Ovary (tissue), 9 donors: ENCODE measurements around the gene AP3S2. TPM values are rescaled to one million over a fixed set of nuclear protein-coding genes. Genes with fewer than 3 reads are reported as not detected.

Experiments
- DNase-seq, 5 donors: peaks; one replicate each; pipeline ENCODE4 v3.0.0-alpha.2; 2019 to 2020
- H3K27ac ChIP-seq, 2 donors: fragments of 200-600 bp; one replicate each; pipeline versions ENCODE4 v1.5.1 to v1.8.0; 2019 to 2022
- H3K27me3 ChIP-seq: fragments of 200-600 bp; one replicate; pipeline ENCODE4 v1.8.0; 2022
- H3K36me3 ChIP-seq: fragments of 200-600 bp; sonication (generic); one replicate; pipeline ENCODE4 v1.5.1; 2019
- H3K4me1 ChIP-seq: one replicate; pipeline ENCODE4 v1.8.1; 2013; ENCODE audit warnings: mild to moderate bottlenecking, moderate library complexity; ENCODE audit not compliant: insufficient read depth
- H3K4me3 ChIP-seq: fragments of 200-600 bp; sonication (generic); one replicate; pipeline ENCODE4 v1.5.1; 2017
- H3K9me3 ChIP-seq, 2 donors: fragments of 200-600 bp in 1 of 2; sonication (generic) in 1 of 2; one replicate each; pipeline versions ENCODE4 v1.5.1 to v1.8.1; 2013 to 2019; ENCODE audit warnings: mild to moderate bottlenecking in 1 of 2, moderate library complexity in 1 of 2
- CTCF ChIP-seq, 3 donors: fragments of 450-650 bp in 2 of 3; fragments of 200-600 bp in 1 of 3; IDR thresholded peaks; one replicate each; pipeline versions ENCODE4 v1.5.1 to v1.8.0; 2016 to 2022; ENCODE audit warnings: antibody characterized with exemption in 3 of 3, mild to moderate bottlenecking in 1 of 3
- EP300 ChIP-seq: sonication (generic); formaldehyde crosslinking; IDR thresholded peaks from one replicate; pipeline ENCODE4 v1.6.1; 2017; ENCODE audit warnings: antibody characterized with exemption
- POLR2A ChIP-seq: fragments of 450-650 bp; IDR thresholded peaks from one replicate; pipeline ENCODE4 v1.6.1; 2017; ENCODE audit warnings: antibody characterized with exemption, mild to moderate bottlenecking, moderate library complexity
- WGBS, 3 donors: extraction: QIAGEN DNeasy Blood & Tissue Kit in 1 of 3; methylation state at CpG; one replicate each; pipeline versions ENCODE4 v1.1.5 to v1.1.7; 2013 to 2017; 5-methylcytosine and 5-hydroxymethylcytosine counted together
- intact Hi-C, 4 donors: fragments of 100-400 bp; cut with DNase I; formaldehyde crosslinking; loops; one replicate each; pipeline versions ENCODE4 v1.11.0 to v1.15.1; 2022 to 2023
- polyA plus RNA-seq, 2 donors: library from polyadenylated mRNA; stranded (reverse); fragments of 200-250 nt in 1 of 2; fragments of 350-450 nt in 1 of 2; fragmentation: Illumina TruSeq in 1 of 2; extraction: RNeasy Lipid Tissue Mini Kit (QIAGEN cat#74804) in 1 of 2; gene quantifications; one replicate each; pipeline ENCODE4 v1.2.3, GENCODE V29; 2013 to 2014
- total RNA-seq, 7 donors: library from RNA; depleted of rRNA in 2 of 7; stranded (reverse); fragments of >200 nt in 2 of 7; fragmentation: NEBNext Ultra II Directional in 3 of 7; extraction: Animal tissue kit (Norgen Biotek cat#: 25700) in 3 of 7; gene quantifications; one replicate each; pipeline versions ENCODE4 v1.1.0 to v1.2.4, GENCODE V29; 2016 to 2023
- donor health status: DM: no; HTN: no; CAD: no; lungs with moderate emphysema.
- donor health status: DM: no; HTN: no; CAD: no.
- donor health status: Bipolar disorder and iron deficiency.
- donor health status: DM: yes; HTN: yes; CAD: no.
- donor health status: DM: no; HTN: no; CAD: no.
- donor health status: DM: yes; HTN: yes; CAD: no.

AP3S2 gene
- total and polyA plus RNA-seq, 9 donors = 15.3 to 57.1 (median 30.7) TPM

GRCh38 chr15:89810837-89811236, 83.0 kb downstream of the AP3S2 start:
- Histone ChIP-seq H3K36me3 (no peaks in the 10 kb centered on the region), H3K27me3 (peaks cover 4% of the 10 kb centered on the region), H3K4me1 (peaks cover 3% of the 10 kb centered on the region), H3K27ac (no peak overlapping the region), H3K4me3 (no peak overlapping the region), H3K9me3 (peaks cover 0 to 5% of the 10 kb centered on the region in 2 donors)
- WGBS, 3 donors = 95 to 96% (median 96%) methylated on average over 7 of the region's 7 CpGs
- no peak for DNase-seq
- intact Hi-C loops = no loop called here
- TF ChIP-seq POLR2A (no peak), CTCF (IDR thresholded peaks at IDR 0.05) (no peak)

GRCh38 chr15:89809787-89810148, 84.0 kb downstream of the AP3S2 start:
- 92 to 98% (median 97%) methylated on average over 5 of the region's 5 CpGs for WGBS, 3 donors
- H3K9me3 ChIP-seq = no peaks in the 10 kb centered on the region
- intact Hi-C loops = no loop called here
- no peak overlapping the region for H3K27ac ChIP-seq
- TF ChIP-seq POLR2A (no peak), EP300 (no peak), CTCF (IDR thresholded peaks at IDR 0.05) (no peak)
- no peak overlapping the region for H3K4me3 ChIP-seq
- peaks cover 4% of the 10 kb centered on the region for H3K27me3 ChIP-seq
- no peak for DNase-seq
- H3K4me1 ChIP-seq = peaks cover 3% of the 10 kb centered on the region
- H3K36me3 ChIP-seq = no peaks in the 10 kb centered on the region

GRCh38 chr15:89809093-89809786, 84.6 kb downstream of the AP3S2 start:
- intact Hi-C loops = no loop called here
- peaks cover under 1% of the 10 kb centered on the region for H3K4me1 ChIP-seq
- no peaks in the 10 kb centered on the region for H3K9me3 ChIP-seq
- no peak for TF ChIP-seq CTCF (IDR thresholded peaks at IDR 0.05)
- TF ChIP-seq POLR2A = no peak
- TF ChIP-seq EP300 = no peak
- no peak overlapping the region for H3K27ac ChIP-seq
- no peak for DNase-seq
- no peak overlapping the region for H3K4me3 ChIP-seq
- H3K27me3 ChIP-seq = peaks cover 1% of the 10 kb centered on the region
- WGBS, 3 donors = 60 to 71% (median 66%) methylated on average over 8 of the region's 8 CpGs
- no peaks in the 10 kb centered on the region for H3K36me3 ChIP-seq

- 93 to 98% (median 96%) methylated on average over 10 of the region's 10 CpGs for WGBS, 3 donors
- no peak for DNase-seq
- Histone ChIP-seq H3K4me1 (no peaks in the 10 kb centered on the region), H3K27me3 (no peaks in the 10 kb centered on the region), H3K27ac (no peak overlapping the region), H3K4me3 (no peak overlapping the region), H3K9me3 (no peaks in the 10 kb centered on the region), H3K36me3 (no peaks in the 10 kb centered on the region)
- TF ChIP-seq CTCF (IDR thresholded peaks at IDR 0.05) (no peak), POLR2A (no peak), EP300 (no peak)
- intact Hi-C loops = no loop called here
Observed at GRCh38 chr15:89808160-89808870, 85.5 kb downstream of the AP3S2 start.
